Suprapubic skin (tissue), 4 donors: ENCODE measurements around the gene USP26. TPM values are rescaled to one million over a fixed set of nuclear protein-coding genes. Genes with fewer than 3 reads are reported as not detected.
"Not testable (repeated sequence)": the region's sequence is repeated elsewhere in the genome, so short reads cannot be mapped to it uniquely, and the experiment has no call there.

Experiments
- DNase-seq, 2 donors: peaks; one replicate each; pipeline ENCODE4 v3.0.0-alpha.2; 2019; ENCODE audit warnings: low spot score in 2 of 2
- H3K27ac ChIP-seq: fragments of 200-600 bp; sonication (generic); one replicate; pipeline ENCODE4 v1.5.1; 2019
- H3K27me3 ChIP-seq: fragments of 200-600 bp; sonication (generic); one replicate; pipeline ENCODE4 v1.5.1; 2019
- H3K36me3 ChIP-seq: fragments of 200-600 bp; sonication (generic); one replicate; pipeline ENCODE4 v1.5.1; 2019
- H3K4me1 ChIP-seq: fragments of 200-600 bp; sonication (generic); one replicate; pipeline ENCODE4 v1.5.1; 2019
- H3K4me3 ChIP-seq: fragments of 200-600 bp; sonication (generic); one replicate; pipeline ENCODE4 v1.5.1; 2019; ENCODE audit warnings: mild to moderate bottlenecking
- H3K9me3 ChIP-seq: fragments of 200-600 bp; sonication (generic); one replicate; pipeline ENCODE4 v1.5.1; 2019
- CTCF ChIP-seq, 2 donors: fragments of 200-600 bp in 1 of 2; fragments of 450-650 bp in 1 of 2; sonication (generic) in 1 of 2; IDR thresholded peaks; one replicate each; pipeline ENCODE4 v1.5.1; 2016 to 2019; ENCODE audit warnings: antibody characterized with exemption in 2 of 2, mild to moderate bottlenecking in 1 of 2, moderate library complexity in 1 of 2
- EP300 ChIP-seq: sonication (generic); formaldehyde crosslinking; IDR thresholded peaks from one replicate; pipeline ENCODE4 v1.6.1; 2017; ENCODE audit warnings: antibody characterized with exemption
- POLR2A ChIP-seq, 2 donors: fragments of 450-650 bp; IDR thresholded peaks; one replicate each; pipeline ENCODE4 v1.6.1; 2017; ENCODE audit warnings: antibody characterized with exemption in 2 of 2, mild to moderate bottlenecking in 2 of 2, moderate library complexity in 2 of 2
- POLR2AphosphoS5 ChIP-seq, 3 donors: sonication (generic); formaldehyde crosslinking; IDR thresholded peaks; one replicate each; pipeline ENCODE4 v1.6.1; 2017; ENCODE audit warnings: antibody characterized with exemption in 3 of 3
- WGBS: methylation state at CpG from one replicate; pipeline ENCODE4 v1.1.5; 2018; 5-methylcytosine and 5-hydroxymethylcytosine counted together
- total RNA-seq, 4 donors: library from RNA; depleted of rRNA; stranded (reverse); fragments of >200 nt; gene quantifications; one replicate each; pipeline ENCODE4 v1.1.0, GENCODE V29; 2016

The USP26 gene
- total RNA-seq, 4 donors from 2014 or later, result not detected

GRCh38 chrX:132986556-132986955 lies 110.4 kb downstream of the USP26 start:
- Histone ChIP-seq H3K4me1 (no peaks in the 10 kb centered on the region), H3K4me3 (no peak overlapping the region), H3K9me3 (no peaks in the 10 kb centered on the region), H3K27ac (no peak overlapping the region), H3K27me3 (no peaks in the 10 kb centered on the region), H3K36me3 (no peaks in the 10 kb centered on the region)
- TF ChIP-seq CTCF (IDR thresholded peaks at IDR 0.05) (no peak), POLR2AphosphoS5 (IDR thresholded peaks at IDR 0.05) (no peak), POLR2A (IDR thresholded peaks at IDR 0.05) (no peak), EP300 (no peak)
- DNase-seq, result no peak

GRCh38 chrX:132984058-132984650 lies 112.8 kb downstream of the USP26 start:
- Histone ChIP-seq H3K9me3 (no peaks in the 10 kb centered on the region), H3K4me1 (no peaks in the 10 kb centered on the region), H3K4me3 (no peak overlapping the region), H3K27me3 (no peaks in the 10 kb centered on the region), H3K36me3 (no peaks in the 10 kb centered on the region), H3K27ac (no peak overlapping the region)
- DNase-seq, result no peak
- WGBS, result 72% methylated on average over 7 of the region's 7 CpGs
- TF ChIP-seq CTCF (IDR thresholded peaks at IDR 0.05) (no peak), POLR2AphosphoS5 (IDR thresholded peaks at IDR 0.05) (no peak), POLR2A (IDR thresholded peaks at IDR 0.05) (no peak), EP300 (no peak)

DNA sequence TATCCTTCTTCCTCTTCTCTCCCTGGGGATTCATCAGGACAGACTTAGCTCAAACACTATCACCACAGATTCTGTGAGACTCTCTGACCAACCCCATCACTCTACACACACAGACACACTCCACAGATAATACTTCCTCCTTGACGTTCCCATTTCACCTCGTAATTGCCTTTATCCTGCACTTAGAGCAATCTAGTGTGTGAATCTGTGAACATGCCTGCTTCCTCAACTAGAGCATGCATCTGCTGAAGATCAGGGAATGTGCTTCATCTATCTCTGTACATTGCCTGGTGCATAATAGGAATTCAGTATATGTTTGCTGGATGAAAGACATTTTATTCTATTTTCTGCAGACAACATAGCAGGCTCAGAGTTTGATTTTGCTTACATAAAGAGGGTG lies 113.4 kb downstream of the USP26 start:
- Histone ChIP-seq H3K27ac (no peak overlapping the region), H3K27me3 (no peaks in the 10 kb centered on the region), H3K36me3 (no peaks in the 10 kb centered on the region), H3K4me1 (no peaks in the 10 kb centered on the region), H3K4me3 (no peak overlapping the region), H3K9me3 (no peaks in the 10 kb centered on the region)
- 41% methylated on average over 2 of the region's 2 CpGs for WGBS
- TF ChIP-seq POLR2AphosphoS5 (IDR thresholded peaks at IDR 0.05) (no peak), EP300 (no peak), CTCF (IDR thresholded peaks at IDR 0.05) (no peak), POLR2A (IDR thresholded peaks at IDR 0.05) (no peak)
- DNase-seq, result no peak

DNA sequence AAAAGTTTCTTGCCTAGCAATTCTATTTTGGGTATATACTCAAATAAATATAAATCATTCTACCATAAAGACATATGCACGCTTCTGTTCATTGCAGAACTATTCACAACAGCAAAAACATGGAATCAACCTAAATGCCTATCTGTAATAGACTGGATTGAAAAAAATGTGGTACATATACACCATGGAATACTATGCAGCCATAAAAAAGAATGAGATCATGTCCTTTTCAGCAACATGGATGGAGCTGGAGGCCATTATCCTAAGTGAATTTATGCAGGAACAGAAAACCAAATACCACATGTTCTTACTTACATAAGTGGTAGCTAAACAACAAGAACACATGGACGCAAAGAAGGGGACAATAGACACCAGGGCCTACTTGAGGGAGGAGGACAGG lies 116.9 kb downstream of the USP26 start:
- not testable (repeated sequence) for H3K27me3 ChIP-seq, H3K9me3 ChIP-seq, DNase-seq, H3K36me3 ChIP-seq, H3K4me1 ChIP-seq, H3K4me3 ChIP-seq, H3K27ac ChIP-seq
- 87% methylated on average over 2 of the region's 2 CpGs for WGBS

Other genes starting within 250 kb of the USP26 start
- gene HS6ST2, start 138.5 kb downstream of the USP26 start, total RNA-seq, result under 1 TPM in 3 of 4 donors, not detected in 1; 0.21 to 0.30 (median 0.24) TPM
- gene TFDP3, start 121.2 kb upstream of the USP26 start, total RNA-seq, result not detected